ENCODE measurements around the gene UNC5A. TPM values are rescaled to one million over a fixed set of nuclear protein-coding genes. Genes with fewer than 3 reads are reported as not detected.
A peak's percentile ranks its signal among the peaks of the same experiment; 100 is the strongest.

The UNC5A gene
- total and polyA plus RNA-seq, 9 of the 15 experiments (the other 6 are each of a cell fraction or from before 2014, with no cell fraction given), result not detected

- TF ChIP-seq ATF4 (CRISPR knock-in tag; IDR thresholded peaks at IDR 0.05) (no peak), KDM4B (IDR thresholded peaks at IDR 0.05; ENCODE audit: borderline replicate concordance in 2 of 2, low read depth in 1 of 2) (no peak), CHCHD3 (CRISPR knock-in tag; IDR thresholded peaks at IDR 0.05) (no peak), JUN (IDR thresholded peaks at IDR 0.05; ENCODE audit: borderline replicate concordance, low read depth, low read length) (peak; percentile 78), JUN (CRISPR knock-in tag; IDR thresholded peaks at IDR 0.05; ENCODE audit: borderline replicate concordance) (peak; percentile 94), RAD21 (CRISPR knock-in tag; conservative IDR thresholded peaks at IDR 0.05 in 1 of 2, IDR thresholded peaks at IDR 0.05 in 1 of 2) (peak in 1 of 2 experiments; percentile 65; a peak in 2 of 4 replicates), ZNF3 (CRISPR knock-in tag; IDR thresholded peaks at IDR 0.05) (no peak), ZNF76 (CRISPR knock-in tag; IDR thresholded peaks at IDR 0.05; ENCODE audit: borderline replicate concordance) (no peak), ZEB2 (IDR thresholded peaks at IDR 0.05) (no peak), RFX5 (IDR thresholded peaks at IDR 0.05; ENCODE audit: low read depth, low read length) (no peak), ZSCAN32 (CRISPR knock-in tag; IDR thresholded peaks at IDR 0.05) (no peak), POLR2H (tag; IDR thresholded peaks at IDR 0.05; ENCODE audit: low read depth) (no peak), ZNF165 (CRISPR knock-in tag; IDR thresholded peaks at IDR 0.05; ENCODE audit: borderline replicate concordance) (no peak), RBM22 (IDR thresholded peaks at IDR 0.05; ENCODE audit: low read depth, low read length, poor library complexity, severe bottlenecking) (no peak), IRF9 (tag; IDR thresholded peaks at IDR 0.05) (no peak), ZNF511 (CRISPR knock-in tag; IDR thresholded peaks at IDR 0.05) (peak; percentile 66; the same call in 1 of the 2 replicates)
- TF ChIP-seq, protein P1, sequence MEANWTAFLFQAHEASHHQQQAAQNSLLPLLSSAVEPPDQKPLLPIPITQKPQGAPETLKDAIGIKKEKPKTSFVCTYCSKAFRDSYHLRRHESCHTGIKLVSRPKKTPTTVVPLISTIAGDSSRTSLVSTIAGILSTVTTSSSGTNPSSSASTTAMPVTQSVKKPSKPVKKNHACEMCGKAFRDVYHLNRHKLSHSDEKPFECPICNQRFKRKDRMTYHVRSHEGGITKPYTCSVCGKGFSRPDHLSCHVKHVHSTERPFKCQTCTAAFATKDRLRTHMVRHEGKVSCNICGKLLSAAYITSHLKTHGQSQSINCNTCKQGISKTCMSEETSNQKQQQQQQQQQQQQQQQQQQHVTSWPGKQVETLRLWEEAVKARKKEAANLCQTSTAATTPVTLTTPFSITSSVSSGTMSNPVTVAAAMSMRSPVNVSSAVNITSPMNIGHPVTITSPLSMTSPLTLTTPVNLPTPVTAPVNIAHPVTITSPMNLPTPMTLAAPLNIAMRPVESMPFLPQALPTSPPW (CRISPR knock-in tag; IDR thresholded peaks at IDR 0.05), result no peak
- TF ChIP-seq, protein P2, sequence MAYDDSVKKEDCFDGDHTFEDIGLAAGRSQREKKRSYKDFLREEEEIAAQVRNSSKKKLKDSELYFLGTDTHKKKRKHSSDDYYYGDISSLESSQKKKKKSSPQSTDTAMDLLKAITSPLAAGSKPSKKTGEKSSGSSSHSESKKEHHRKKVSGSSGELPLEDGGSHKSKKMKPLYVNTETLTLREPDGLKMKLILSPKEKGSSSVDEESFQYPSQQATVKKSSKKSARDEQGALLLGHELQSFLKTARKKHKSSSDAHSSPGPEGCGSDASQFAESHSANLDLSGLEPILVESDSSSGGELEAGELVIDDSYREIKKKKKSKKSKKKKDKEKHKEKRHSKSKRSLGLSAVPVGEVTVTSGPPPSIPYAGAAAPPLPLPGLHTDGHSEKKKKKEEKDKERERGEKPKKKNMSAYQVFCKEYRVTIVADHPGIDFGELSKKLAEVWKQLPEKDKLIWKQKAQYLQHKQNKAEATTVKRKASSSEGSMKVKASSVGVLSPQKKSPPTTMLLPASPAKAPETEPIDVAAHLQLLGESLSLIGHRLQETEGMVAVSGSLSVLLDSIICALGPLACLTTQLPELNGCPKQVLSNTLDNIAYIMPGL (CRISPR knock-in tag; IDR thresholded peaks at IDR 0.05), result no peak
- TF ChIP-seq, protein P3, sequence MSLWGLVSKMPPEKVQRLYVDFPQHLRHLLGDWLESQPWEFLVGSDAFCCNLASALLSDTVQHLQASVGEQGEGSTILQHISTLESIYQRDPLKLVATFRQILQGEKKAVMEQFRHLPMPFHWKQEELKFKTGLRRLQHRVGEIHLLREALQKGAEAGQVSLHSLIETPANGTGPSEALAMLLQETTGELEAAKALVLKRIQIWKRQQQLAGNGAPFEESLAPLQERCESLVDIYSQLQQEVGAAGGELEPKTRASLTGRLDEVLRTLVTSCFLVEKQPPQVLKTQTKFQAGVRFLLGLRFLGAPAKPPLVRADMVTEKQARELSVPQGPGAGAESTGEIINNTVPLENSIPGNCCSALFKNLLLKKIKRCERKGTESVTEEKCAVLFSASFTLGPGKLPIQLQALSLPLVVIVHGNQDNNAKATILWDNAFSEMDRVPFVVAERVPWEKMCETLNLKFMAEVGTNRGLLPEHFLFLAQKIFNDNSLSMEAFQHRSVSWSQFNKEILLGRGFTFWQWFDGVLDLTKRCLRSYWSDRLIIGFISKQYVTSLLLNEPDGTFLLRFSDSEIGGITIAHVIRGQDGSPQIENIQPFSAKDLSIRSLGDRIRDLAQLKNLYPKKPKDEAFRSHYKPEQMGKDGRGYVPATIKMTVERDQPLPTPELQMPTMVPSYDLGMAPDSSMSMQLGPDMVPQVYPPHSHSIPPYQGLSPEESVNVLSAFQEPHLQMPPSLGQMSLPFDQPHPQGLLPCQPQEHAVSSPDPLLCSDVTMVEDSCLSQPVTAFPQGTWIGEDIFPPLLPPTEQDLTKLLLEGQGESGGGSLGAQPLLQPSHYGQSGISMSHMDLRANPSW (CRISPR knock-in tag; IDR thresholded peaks at IDR 0.05), result no peak
These were observed 59.8 kb downstream of the UNC5A start (continued) for GRCh38 chr5:176870110-176870591.
